NCI-H446 treated with DMSO at 0.1 percent for 48 hours (cell line): ENCODE data around the gene GRID2.
A peak's percentile ranks its signal among the peaks of the same experiment; 100 is the strongest.

Source experiments
- DNase-seq: peaks from one replicate; lab custom pipeline; 2025; lab: John Stamatoyannopoulos, UW

The GRID2 gene

GRCh38 chr4:93502991-93503390, 1199.2 kb downstream of the GRID2 start:
- DNase-seq, result no peak

DNA sequence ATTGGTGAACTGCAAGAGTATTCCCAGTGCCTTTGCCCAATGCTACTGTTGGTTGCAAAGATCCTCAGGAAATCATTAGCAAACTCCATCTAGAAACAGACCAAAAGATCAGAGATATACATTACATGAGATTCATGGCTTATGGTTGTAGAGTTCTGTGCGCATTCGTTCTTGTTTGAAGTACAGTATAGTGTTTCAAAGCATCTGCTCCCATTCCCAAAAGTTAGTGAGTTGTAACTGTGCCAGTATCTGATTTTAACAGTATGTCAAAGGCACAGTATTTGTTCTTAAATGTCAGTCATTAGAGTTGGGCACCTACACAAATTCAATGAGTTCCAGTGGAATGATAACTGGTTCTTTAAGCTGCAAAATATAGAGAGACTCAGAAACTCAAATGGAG, 1210.1 kb downstream of the GRID2 start:
- peak; percentile 29 for DNase-seq

DNA sequence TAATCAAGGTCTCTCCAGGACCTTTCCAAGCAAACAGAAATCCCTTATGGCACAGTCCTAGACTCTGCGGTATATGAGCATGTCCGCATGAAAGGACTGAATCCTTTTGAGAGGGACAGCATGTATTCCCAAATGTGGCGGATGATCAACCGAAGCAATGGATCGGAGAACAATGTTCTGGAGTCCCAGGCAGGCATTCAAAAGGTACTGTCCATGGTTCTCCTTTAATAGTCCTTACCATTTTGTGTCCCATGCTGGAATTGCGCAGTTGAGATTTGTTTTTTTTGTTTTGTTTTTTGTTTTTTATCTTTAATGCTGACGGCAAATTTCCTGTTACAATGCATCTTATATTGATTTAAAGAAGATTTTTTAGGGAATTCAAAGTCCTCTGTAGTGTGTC, 1211.4 kb downstream of the GRID2 start:
- DNase-seq, result no peak

- DNase-seq, result no peak
Measured at GRCh38 chr4:93529692-93530372, 1226.1 kb downstream of the GRID2 start.

- no peak for DNase-seq
Measured at GRCh38 chr4:93532234-93532633, 1228.5 kb downstream of the GRID2 start.

- no peak for DNase-seq
Measured at GRCh38 chr4:93540562-93540961, 1236.8 kb downstream of the GRID2 start.

DNA sequence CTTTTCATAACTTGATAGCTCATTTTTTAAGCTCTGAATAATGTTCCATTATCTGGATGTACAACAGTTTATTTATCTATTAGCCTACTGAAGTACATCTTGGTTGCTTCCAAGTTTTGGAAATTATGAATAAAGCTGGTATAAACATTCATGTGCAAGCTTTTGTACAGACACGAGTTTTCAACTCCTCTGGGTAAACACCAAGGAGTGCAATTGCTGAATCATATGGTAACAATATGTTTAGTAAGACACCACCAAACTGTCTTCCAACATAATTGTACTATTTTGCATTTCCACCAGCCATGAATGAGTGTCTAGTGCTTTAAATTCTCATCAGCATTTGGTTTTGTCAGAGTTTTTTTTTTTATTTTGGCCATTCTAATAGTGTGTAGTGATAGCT, 1258.1 kb downstream of the GRID2 start:
- no peak for DNase-seq

GRCh38 chr4:93568758-93569157, 1265.0 kb downstream of the GRID2 start:
- DNase-seq, result no peak

- no peak for DNase-seq
Measured at GRCh38 chr4:93573285-93573684, 1269.5 kb downstream of the GRID2 start.

DNA sequence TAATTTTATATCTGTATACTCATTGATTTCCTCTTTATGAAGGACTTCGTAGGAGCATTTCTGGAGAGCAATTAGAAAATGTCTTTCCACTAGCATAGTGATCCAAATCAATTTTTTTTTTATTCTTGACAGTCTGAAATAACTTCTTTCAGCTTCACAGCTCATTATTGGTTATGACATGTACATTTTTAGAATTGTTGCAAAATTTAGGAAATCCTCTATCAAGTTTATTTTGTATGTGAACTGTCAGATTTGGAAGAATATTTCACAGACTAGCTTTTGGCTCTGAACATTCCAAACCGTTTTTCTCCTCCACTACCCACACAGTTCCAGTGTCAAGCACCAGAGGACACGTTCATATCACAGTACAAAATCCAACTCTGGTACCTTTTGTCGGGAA, 1275.2 kb downstream of the GRID2 start:
- DNase-seq, result no peak

DNA sequence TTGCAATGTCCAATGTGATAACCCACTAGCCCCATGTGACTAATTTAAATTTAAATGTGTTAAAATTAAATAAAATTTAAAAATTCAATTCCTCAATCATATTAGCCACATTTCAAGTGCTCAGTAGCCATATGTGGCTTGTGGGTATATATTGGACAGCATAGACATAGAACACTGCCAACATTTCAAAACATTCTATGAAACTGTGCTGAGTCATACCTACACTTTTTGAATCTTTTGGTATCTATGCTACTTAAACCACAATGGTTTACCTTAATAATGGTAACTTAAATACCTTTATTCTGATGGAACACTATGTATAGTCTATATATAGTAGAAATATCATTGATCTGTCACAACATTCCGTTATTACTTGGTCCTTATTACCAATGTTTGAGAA, 1301.4 kb downstream of the GRID2 start:
- DNase-seq, result no peak

GRCh38 chr4:93617606-93618005, 1313.8 kb downstream of the GRID2 start:
- peak; percentile 76 for DNase-seq

DNA sequence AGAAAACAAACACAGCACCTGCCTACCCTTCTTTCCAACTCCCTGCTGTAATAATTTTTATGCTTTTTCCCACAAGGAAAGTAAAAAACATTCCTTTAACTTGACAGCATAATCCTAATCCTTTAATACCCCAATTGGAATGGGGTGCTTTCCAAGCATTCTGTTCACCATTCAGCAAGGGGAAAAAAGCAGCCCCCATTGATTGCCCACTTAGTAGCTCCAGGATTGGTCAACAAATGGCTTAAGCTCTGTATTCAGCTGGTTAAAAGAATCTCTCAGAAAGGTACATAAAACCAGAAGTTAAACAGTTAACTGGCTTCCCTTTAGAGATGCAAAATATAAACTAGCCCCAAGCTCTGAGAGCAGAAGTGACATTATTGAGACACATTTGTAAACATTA, 1330.0 kb downstream of the GRID2 start:
- DNase-seq, result no peak

DNA sequence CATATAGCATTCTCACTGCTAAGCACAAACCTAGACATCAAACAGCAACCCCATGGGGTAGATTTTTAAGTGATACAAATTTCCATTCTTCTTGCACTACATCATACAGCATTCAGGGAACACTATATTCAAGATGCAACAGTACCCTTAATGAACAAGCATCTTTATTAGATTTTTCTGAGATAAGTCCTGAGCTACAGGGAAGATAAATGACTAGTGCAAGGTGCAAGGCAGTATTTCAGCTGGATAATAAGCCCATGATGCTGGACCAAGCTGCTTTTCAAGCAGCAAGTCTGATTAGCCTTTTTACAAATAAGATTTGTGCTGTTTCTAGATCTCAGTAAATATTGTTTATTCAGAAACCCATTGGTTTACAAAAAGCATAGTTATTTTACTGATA, 1332.2 kb downstream of the GRID2 start:
- no peak for DNase-seq

- DNase-seq, result no peak
Measured at GRCh38 chr4:93645120-93645519, 1341.4 kb downstream of the GRID2 start.

GRCh38 chr4:93646233-93646930, 1342.6 kb downstream of the GRID2 start:
- no peak for DNase-seq

DNA sequence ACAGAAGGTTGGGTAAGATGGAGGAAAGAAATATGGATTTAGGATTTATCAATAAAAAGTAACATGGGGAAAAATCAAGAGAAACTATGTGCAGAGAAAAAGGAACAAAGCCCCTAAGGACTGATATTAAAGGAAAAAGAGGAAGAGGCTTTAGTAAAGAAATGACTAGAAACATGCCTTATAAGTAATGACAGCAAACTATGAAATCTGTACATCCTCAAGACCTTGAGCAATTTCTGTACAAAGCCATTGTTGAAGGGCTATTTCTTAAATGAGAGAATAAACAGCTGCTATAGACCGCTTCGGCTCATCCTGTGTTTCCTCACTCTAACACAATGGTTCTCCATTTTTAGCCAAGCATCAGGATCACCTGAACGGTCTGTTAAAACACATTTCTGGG, 1344.5 kb downstream of the GRID2 start:
- no peak for DNase-seq

GRCh38 chr4:93649828-93650227, 1346.1 kb downstream of the GRID2 start:
- no peak for DNase-seq

DNA sequence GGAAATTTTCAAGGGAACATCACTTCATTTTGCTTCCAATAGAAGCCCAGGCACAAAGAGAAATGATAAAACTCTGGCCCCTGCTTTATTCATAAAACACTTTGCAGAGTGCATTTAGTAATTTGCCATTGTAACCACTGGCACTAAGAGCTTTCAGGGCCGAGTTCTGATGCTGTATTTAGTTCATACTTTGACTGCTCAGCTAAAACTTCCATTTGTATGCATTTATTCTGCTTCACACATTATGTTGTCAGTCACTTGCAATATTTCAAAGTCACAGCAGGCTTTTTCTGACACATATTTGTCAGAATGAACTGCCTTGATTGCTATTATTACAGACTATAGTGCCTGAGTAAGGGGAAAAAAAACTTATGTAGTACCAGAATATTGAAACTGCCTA, 1350.4 kb downstream of the GRID2 start:
- DNase-seq, result no peak

- DNase-seq, result no peak
Measured at GRCh38 chr4:93657527-93657926, 1353.8 kb downstream of the GRID2 start.

DNA sequence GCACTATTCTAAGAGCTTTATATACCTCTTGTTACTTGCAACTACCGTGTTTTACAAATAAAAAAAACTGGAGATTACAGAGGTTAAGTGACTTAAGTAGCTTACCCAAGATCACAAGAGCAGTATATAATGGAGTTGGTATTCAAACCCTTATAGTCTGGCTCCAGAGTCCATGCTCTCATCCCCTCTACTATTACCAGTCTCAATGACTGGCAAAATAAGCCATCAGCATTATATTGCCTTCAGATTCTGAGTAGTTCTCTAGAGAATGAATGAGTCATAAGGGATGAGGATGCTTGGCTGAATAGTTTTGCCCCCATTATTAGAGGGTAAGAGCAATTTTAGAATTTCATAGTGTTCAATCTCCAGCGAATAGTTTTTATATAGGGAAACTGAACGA, 1354.7 kb downstream of the GRID2 start:
- DNase-seq, result no peak

GRCh38 chr4:93659629-93660028, 1355.9 kb downstream of the GRID2 start:
- DNase-seq, result no peak

DNA sequence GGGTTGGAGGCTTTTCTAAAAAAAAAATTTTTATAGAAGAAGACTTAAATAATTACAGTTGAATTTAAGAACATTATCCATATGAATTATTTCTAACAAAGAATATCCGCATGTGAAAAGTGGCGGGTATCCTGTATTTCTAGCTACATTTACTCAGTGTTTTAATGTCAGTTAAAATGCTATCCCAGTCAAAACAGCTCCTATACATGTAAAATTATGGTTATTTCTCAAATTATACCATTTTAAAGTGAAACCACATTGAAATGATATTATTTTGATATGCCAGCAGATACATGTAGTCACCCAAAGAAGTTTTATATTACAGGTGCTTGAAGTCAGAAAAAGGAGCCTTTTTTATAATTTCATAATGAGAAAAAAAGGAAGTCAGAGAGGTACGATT, 1356.3 kb downstream of the GRID2 start:
- no peak for DNase-seq

DNA sequence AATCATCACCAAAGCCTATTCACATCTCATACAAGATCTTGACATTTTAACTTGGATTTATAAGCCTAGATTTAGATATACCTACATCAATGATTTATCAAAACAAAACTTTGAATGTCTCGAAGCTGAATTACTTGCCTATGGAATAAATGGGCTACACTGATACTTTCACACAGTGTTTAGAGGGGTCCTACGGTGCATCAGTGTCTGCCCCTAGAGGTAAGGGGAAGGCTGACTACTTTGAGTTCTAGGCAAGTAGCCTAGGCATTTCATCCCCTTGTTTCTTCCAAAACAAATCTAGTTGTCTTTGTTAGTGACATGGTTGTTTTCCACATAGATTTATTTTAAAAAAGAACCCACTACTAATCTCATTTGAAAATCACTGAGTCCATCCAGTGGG, 1366.7 kb downstream of the GRID2 start:
- DNase-seq, result no peak
